HL-60 (cell line): ENCODE results near the gene DTX3.
"Not testable (repeated sequence)": the region's sequence is repeated elsewhere in the genome, so short reads cannot be mapped to it uniquely, and the experiment has no call there.

Experiments used
- DNase-seq, 2 experiments: peaks; one replicate each; pipeline ENCODE4 v3.0.0-alpha.2; 2010 to 2020; ENCODE audit warnings: low read depth in 1 of 2, low spot score in 1 of 2
- H3K27ac ChIP-seq: fragments of 250-450 bp; sonication (Bioruptor Pico); replicated peaks from 2 replicates; pipeline ENCODE4 v1.5.1; 2020; ENCODE audit warnings: mild to moderate bottlenecking, moderate library complexity
- H3K27me3 ChIP-seq: fragments of 250-450 bp; sonication (Bioruptor Pico); 2 replicates; pipeline ENCODE4 v1.5.1; 2021; ENCODE audit warnings: mild to moderate bottlenecking, moderate library complexity; ENCODE audit not compliant: insufficient read depth, poor library complexity, severe bottlenecking
- H3K4me3 ChIP-seq: replicated peaks from 2 replicates; pipeline ENCODE4 v1.5.1; 2011; ENCODE audit warnings: mild to moderate bottlenecking, control low read depth, low read length; ENCODE audit not compliant: insufficient read depth
- CTCF ChIP-seq: IDR thresholded peaks from one replicate; pipeline ENCODE4 v1.5.1; 2011; ENCODE audit warnings: low read length, control low read depth, inconsistent platforms; ENCODE audit not compliant: insufficient read depth
- GABPA ChIP-seq: IDR thresholded peaks from 2 replicates; pipeline ENCODE4 v1.6.1; 2012; ENCODE audit warnings: low read depth
- POLR2AphosphoS5 ChIP-seq: IDR thresholded peaks from 2 replicates; pipeline ENCODE4 v1.6.1; 2012; ENCODE audit warnings: low read depth
- REST ChIP-seq: IDR thresholded peaks from 2 replicates; pipeline ENCODE4 v1.6.1; 2012; ENCODE audit warnings: low read depth; ENCODE audit not compliant: insufficient replicate concordance
- SPI1 ChIP-seq: IDR thresholded peaks from 2 replicates; pipeline ENCODE4 v1.6.1; 2012; ENCODE audit warnings: low read depth, mild to moderate bottlenecking, borderline replicate concordance

Gene DTX3

GRCh38 chr12:57641699-57642442 is 37.2 kb downstream of the DTX3 start:
- TF ChIP-seq CTCF (no peak), GABPA (no peak), POLR2AphosphoS5 (no peak), SPI1 (no peak), REST (no peak)
- Histone ChIP-seq H3K27me3 (peaks cover 3% of the 10 kb centered on the region), H3K27ac (no peak overlapping the region), H3K4me3 (no peak overlapping the region)
- DNase-seq, result no peak

- DNase-seq, result not testable (repeated sequence)
These were observed 41.5 kb downstream of the DTX3 start for GRCh38 chr12:57645990-57646658.

GRCh38 chr12:57646659-57647049 is 42.0 kb downstream of the DTX3 start:
- H3K27me3 ChIP-seq, H3K4me3 ChIP-seq, H3K27ac ChIP-seq, DNase-seq: not testable (repeated sequence)

More at GRCh38 chr12:57645990-57646658, 41.5 kb downstream of the DTX3 start:
- not testable (repeated sequence) for H3K4me3 ChIP-seq, H3K27me3 ChIP-seq, H3K27ac ChIP-seq

- Histone ChIP-seq H3K4me3 (no peak overlapping the region), H3K27ac (no peak overlapping the region), H3K27me3 (no peaks in the 10 kb centered on the region)
- no peak for TF ChIP-seq REST
- no peak for TF ChIP-seq POLR2AphosphoS5
- TF ChIP-seq SPI1, result no peak
- no peak for TF ChIP-seq CTCF
- no peak for TF ChIP-seq GABPA
- DNase-seq, result no peak
These were observed 49.4 kb downstream of the DTX3 start for GRCh38 chr12:57654042-57654441.
